GM08714 (cell line): ENCODE data around the gene STK32B.

ENCODE experiments used
- H3K4me3 ChIP-seq: fragments of 200-500 bp; sonication (Bioruptor generic); 2 replicates; pipeline ENCODE4 v1.5.1; 2014; ENCODE audit warnings: mild to moderate bottlenecking, low read length, inconsistent platforms
- ZNF274 ChIP-seq: IDR thresholded peaks from 2 replicates; pipeline ENCODE4 v1.6.1; 2012; ENCODE audit warnings: mild to moderate bottlenecking, low read depth, low read length

The STK32B gene

DNA sequence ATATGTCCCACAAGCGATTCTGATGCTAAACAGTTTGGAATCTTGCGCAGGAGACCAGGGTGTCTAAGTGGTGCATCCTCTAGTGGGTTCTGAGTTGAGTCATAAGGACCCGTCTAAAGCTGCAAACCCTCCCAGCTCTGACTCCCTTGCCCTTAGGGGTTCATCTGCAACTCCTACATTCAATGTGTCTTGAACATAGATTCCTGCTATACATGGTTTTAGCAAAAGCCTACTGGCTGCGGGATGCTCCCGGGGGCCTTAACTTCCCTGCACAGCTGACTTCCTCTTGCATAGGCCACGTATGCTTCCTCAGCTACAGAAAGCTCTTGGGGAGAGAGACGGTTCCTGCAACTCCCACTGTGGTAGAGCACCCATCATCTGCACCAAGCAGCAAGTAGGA lies 420.4 kb downstream of the STK32B start:
- TF ChIP-seq ZNF274, result no peak
- no peak overlapping the region for H3K4me3 ChIP-seq

DNA sequence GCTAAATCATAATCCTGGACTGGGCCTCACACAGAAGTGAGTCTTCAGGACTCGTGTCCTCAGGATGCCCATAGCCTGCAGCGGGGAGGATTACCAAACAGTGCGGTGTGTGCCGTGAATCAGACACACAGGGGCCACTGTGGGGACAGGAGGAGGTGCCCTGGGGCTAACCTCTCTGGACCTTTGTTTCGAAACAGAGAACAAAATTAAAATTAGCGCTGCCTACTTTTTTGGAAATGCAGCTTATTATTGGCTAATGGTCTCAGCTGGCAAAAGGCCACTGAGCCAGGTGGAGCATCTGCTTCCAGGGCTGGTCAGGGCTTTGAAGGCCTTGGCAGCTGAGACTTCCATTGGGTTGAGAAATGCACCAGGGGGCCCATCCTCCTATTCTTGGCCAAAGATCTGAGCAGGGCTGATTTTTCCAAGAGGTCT lies 420.9 kb downstream of the STK32B start:
- TF ChIP-seq ZNF274, result no peak
- no peak overlapping the region for H3K4me3 ChIP-seq

DNA sequence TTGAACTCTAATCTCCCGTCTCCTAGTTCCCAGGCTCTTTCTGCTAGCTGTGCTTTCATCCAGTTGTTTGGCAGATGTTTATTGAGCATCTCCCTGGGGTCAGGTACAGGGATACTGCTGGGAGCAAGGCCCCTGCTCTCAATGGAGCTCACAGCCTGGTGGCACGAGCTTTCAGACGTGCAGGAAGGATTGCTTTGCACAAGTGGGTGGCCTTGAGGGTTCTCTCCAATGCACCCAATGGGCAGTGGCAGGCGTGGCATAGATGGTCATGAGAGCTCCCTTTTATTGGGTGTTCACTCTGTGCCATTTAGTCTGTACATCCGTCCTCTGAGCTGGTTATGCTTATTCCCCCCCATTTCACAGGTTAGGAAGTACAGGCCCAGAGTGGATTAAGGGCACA lies 421.8 kb downstream of the STK32B start:
- H3K4me3 ChIP-seq, result no peak overlapping the region
- no peak for TF ChIP-seq ZNF274

DNA sequence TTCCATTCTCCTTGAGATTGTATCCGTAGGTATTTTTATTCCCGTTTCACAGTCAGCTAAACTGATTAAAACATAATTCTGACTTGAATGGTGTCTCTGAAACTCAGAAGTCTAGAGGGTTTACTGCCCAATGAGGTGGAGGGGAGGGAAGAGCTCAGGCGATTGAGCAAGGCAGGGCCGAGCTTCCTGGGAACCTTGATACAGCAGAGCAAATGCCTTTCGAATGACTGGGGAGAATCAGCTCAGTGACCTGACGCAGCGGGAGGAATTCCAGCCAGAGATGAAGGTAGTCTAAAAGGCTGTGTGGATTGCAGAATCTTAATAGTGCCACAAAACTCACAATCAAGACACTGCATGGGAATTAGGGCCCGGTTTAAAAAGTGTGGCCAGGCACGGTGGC lies 423.5 kb downstream of the STK32B start:
- TF ChIP-seq ZNF274, result no peak
- H3K4me3 ChIP-seq, result no peak overlapping the region

DNA sequence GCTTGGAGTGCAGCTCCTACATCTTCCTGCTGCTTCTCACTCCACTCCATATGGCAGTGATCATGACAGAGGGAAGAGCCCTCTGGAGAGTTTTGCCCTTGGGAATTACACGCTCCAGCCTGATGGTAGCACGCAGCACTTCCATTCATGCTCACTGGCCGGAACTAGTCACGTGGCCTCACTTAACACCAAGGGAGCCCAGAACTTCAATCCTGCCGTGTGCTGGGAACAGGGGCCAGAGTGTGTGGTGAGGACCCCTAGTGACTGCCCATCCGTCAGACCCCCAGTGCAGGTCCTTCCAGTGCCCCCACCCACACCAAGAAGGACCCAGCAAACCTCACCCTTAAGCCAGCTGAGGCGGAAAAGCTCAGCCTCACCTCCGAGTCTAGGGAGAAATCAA lies 426.3 kb downstream of the STK32B start:
- no peak overlapping the region for H3K4me3 ChIP-seq
- no peak for TF ChIP-seq ZNF274

DNA sequence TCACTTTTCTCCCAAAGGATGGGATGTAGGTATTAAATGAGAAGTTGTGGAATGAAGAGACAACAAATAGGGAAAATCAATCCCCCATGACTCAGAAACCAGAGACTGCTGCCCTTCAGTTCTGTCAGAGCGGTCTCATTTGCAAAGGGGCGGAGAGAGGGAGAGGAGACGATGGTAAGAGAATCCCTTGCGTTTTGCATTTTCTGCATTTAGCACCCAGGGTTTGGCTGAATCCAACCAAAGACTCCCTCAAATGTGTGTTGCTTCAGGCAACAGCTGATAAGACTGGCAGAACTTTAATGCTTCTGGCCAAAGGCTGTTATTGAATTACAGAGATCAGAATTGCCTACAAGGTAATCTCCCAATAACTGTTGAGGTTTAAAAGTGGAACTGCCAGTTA lies 426.9 kb downstream of the STK32B start:
- H3K4me3 ChIP-seq, result no peak overlapping the region
- no peak for TF ChIP-seq ZNF274

DNA sequence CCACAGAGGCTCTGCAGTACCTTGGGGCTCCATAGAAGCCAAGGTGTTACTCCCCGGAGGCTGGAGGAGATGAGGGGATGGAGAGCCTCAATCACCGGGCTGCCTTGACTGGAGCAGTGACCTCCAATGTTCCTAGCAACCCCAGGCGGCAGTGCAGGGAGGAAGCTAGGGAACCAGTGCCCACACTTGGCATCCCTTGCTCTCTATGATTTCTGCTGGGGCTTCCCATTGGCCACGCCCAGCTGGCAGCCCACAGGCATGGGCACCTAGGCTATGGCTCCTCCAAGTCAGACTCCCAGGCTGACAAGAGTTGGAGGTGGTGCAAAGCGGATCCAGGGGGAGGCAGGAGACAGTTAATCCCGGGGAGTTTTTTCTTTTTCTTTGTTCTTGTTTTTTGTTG lies 427.4 kb downstream of the STK32B start:
- no peak overlapping the region for H3K4me3 ChIP-seq
- no peak for TF ChIP-seq ZNF274

DNA sequence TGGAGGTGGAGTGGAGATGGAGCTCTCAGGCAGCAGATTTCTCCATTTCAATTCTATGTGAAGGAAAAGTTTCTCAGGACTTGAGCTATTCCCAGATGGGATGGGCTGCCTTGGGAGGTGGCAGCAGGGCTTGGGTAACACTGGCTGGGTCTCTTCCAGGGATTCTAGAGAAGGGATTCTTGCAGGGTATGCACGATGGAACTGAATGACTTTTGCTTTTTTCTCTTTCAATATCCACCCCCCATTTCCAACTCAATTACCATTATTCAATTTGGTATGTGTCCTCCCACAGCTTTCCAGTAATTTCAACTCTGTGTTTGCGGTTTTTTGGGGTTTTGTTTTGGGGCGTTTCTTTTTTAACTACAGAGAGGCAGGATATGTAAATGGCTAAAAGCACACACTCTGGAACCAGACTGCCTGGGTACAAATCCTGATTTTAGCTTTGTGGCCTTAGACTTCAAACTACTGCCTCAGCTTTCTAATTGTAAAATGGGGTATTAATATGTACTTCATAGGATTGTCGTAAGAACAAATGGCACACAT lies 428.3 kb downstream of the STK32B start:
- TF ChIP-seq ZNF274, result no peak
- no peak overlapping the region for H3K4me3 ChIP-seq

DNA sequence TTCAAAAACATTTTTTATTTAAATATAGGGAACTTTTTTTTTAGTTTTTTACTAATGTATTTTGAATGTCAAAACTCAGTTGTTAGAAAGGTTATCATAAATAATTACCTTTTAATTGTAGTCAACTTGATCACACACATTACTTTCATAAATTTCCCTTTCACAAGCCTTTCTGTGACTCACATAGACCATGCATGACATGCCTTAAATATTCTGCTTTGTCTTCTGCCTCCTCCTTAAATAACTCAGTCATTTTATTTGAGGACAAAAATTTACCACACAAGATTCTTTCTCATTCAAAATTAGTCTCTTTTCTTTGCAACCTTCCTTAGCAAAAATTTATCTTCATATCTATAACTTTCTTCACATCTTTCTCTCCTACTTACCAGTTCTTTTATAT lies 437.1 kb downstream of the STK32B start:
- H3K4me3 ChIP-seq, result no peak overlapping the region
- no peak for TF ChIP-seq ZNF274

DNA sequence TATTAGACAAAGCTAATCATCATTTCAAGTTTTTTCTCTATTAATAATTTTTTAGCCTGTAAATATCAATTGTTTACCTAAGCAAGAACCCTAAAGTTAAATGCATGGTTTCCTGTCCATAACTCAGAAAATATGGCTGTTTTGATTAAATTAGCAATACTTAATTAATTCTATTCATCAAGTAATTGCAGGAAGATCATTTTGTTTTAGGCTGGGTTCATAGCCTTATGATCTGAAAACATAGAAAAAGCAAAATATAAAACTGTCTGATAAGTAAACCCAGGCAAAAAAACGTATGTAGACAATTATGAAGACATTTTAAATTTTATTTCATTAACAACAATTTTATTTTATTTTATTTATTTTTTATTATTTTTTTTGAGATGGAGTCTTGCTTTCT lies 438.0 kb downstream of the STK32B start:
- TF ChIP-seq ZNF274, result no peak

DNA sequence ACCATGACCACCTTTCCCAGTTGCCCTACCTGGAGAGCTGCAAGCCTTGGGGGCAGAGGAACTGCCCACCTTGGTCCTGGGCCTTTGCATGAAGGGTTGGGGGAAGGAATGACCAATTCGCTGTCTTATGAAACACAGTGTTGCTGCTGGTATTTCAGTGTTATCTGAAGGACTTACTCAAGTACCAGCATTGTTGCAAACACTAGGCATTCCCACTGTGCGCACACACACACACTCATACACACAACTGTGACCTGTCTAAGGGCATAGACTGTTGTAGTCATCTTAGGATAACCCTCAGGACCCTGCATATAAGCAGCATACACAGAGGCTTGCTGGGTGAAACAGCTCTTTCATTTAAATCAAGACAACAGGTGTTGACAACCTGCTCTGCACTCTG lies 446.2 kb downstream of the STK32B start:
- H3K4me3 ChIP-seq, result no peak overlapping the region
- no peak for TF ChIP-seq ZNF274

More for the DNA sequence above, 438.0 kb downstream of the STK32B start:
- no peak overlapping the region for H3K4me3 ChIP-seq

DNA sequence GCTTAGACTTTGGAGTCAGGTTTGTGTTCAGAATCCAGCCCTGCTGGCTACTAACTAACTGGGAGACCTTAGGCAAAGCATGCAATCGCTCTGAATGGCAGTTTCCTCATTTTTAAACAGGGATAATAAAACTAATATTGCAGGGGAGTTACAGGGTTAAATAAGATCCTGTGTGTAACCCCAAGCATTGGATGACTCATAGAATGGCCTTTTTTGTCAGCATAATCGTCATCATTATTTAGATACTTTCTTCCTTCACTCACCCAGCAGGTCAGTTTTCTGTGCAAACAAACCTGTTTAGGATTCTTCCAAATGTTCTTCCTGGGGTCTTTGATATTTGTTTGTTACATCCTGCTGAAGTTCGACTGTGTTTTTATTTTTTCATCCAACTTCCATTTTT lies 448.9 kb downstream of the STK32B start:
- H3K4me3 ChIP-seq, result no peak overlapping the region
- no peak for TF ChIP-seq ZNF274

DNA sequence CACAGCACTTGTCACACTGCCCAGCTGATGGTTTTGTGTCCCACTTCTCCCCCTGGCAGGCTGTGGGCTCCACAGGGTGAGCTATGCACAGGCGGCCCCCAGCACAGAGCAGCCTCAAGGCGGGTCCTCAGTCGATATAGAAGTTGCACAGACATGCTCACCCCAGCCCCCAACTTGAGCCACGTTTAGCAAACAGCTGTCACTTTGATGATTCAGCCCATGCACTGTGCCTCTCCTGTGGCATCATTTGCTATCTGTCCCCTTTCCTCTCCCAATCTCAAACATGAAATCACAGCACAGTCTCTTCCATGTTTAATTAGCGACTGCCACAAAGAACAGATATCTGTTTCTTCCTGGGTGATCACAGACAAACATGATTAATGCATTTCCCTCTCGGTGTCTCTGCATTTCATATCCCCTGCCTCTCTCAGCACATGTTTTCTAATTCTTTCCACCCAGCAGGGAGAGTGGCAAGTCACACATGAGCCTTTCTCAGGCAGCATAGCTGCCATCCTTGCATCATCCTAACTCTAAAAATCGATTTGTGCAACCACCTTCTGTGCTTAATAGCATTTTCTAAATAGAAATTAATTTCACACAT lies 452.2 kb downstream of the STK32B start:
- no peak for TF ChIP-seq ZNF274

DNA sequence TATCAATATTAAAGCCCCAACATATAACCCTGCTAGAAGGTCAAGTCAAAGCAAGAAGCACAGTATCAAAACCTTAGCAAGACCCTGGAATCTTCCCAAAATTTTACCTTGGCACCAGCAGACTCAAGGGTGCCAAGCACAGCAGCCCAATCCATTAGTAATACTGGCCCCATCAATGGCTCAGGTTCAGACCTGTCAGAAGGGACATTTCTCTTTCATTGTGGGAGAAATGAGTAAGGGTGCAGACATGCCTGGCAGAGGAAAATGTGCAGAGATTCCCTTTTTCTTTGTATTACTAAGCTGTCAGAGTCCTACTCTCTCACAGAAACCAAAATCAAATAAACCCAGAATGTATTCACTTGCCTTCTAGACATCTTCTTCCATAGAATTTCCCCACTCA lies 453.2 kb downstream of the STK32B start:
- no peak overlapping the region for H3K4me3 ChIP-seq
- TF ChIP-seq ZNF274, result no peak

More for the DNA sequence above, 452.2 kb downstream of the STK32B start:
- no peak overlapping the region for H3K4me3 ChIP-seq

DNA sequence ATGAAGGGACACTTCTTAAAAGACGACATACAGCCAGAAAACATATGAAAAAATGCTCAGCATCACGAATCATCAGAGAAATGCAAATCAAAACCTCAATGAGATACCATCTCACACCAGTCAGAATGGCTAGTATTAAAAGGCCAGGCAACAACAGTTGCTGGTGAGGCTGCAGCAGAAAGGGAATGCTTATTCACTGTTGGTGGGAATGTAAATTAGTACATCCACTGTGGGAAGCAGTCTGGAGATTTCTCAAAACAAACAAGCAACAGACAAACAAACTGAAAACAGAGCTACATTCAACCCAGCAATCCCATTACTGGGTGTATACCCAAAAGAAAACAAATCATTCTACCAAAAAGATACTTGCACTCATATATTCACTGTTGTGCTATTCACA lies 459.2 kb downstream of the STK32B start:
- H3K4me3 ChIP-seq, result no peak overlapping the region
- TF ChIP-seq ZNF274, result no peak

DNA sequence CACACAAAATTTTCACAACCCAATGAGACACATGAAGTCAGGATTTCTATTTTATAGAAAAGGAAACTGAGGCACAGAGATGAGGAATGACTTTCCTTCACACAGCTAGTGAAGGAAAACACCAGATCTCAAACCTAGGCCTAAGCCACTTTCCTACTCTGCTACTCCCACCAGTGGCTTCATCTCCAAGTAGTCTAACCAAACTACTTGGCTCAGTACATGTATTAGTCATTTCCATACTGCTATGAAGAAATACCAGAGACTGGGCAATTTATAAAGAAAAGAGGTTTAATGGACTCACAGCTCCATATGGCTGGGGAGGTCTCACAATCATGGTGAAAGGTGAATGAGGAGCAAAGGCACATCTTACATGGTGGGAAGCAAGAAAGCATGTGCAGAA lies 460.5 kb downstream of the STK32B start:
- TF ChIP-seq ZNF274, result no peak

More for the DNA sequence above, 460.5 kb downstream of the STK32B start:
- H3K4me3 ChIP-seq, result no peak overlapping the region
